Mesothelial cell of epicardium (in vitro differentiated cells): Measurements from ENCODE around the gene MAGI1. TPM values are rescaled to one million over a fixed set of nuclear protein-coding genes. Genes with fewer than 3 reads are reported as not detected.

ENCODE experiments used
- DNase-seq, 2 experiments: peaks; one replicate each; pipeline ENCODE4 v3.0.0; 2021; ENCODE audit warnings: low spot score in 2 of 2; ENCODE audit not compliant: unreplicated experiment in 2 of 2
- H3K27ac Mint-ChIP-seq: 2 replicates; pipeline ENCODE4 v1.8.0; 2021; ENCODE audit warnings: mixed read lengths
- H3K27me3 Mint-ChIP-seq: 2 replicates; pipeline ENCODE4 v1.8.0; 2021; ENCODE audit warnings: low read depth, mixed read lengths
- H3K36me3 Mint-ChIP-seq: 2 replicates; pipeline ENCODE4 v1.8.0; 2021; ENCODE audit warnings: mixed read lengths
- H3K4me1 Mint-ChIP-seq: 2 replicates; pipeline ENCODE4 v1.8.0; 2021; ENCODE audit warnings: mixed read lengths
- H3K4me3 Mint-ChIP-seq: 2 replicates; pipeline ENCODE4 v1.8.0; 2021; ENCODE audit warnings: mild to moderate bottlenecking, moderate library complexity, mixed read lengths
- H3K9me3 Mint-ChIP-seq: 2 replicates; pipeline ENCODE4 v1.8.0; 2021; ENCODE audit warnings: mixed read lengths
- total RNA-seq: library from RNA; stranded (reverse); gene quantifications from 3 replicates; pipeline ENCODE4 v1.2.1, GENCODE V29; 2021
- TF ChIP-seq, protein P1 (sequence below): fragments of 200-600 bp; sonication (generic); IDR thresholded peaks from one replicate; pipeline ENCODE4 v1.5.0; 2021; ENCODE audit warnings: antibody characterized with exemption; ENCODE audit not compliant: unreplicated experiment

The MAGI1 gene
- total RNA-seq, 1 donor from 2014 or later = 65.6 TPM

DNA sequence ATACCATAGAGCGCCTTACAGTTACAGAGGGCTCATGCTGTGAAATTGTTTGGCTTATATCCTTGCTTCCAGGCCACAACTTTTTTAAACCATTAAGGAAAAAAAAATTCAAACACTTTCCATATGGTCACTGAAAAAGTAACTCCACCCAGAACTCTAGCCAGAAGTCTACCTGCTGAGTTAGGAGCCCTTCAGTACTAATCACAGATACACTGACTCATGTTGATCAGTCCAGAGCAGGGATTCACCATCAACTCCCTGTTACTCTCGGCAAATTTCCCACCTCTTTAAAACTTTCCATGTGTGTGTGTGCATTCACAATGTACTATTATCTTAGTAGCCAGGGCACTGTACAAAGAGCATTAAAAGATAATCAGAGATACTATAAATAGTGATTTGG, 372.8 kb downstream of the MAGI1 start:
- no peaks in the 10 kb centered on the region for H3K9me3 Mint-ChIP-seq
- H3K27ac Mint-ChIP-seq = no peak overlapping the region
- no peak for DNase-seq

DNA sequence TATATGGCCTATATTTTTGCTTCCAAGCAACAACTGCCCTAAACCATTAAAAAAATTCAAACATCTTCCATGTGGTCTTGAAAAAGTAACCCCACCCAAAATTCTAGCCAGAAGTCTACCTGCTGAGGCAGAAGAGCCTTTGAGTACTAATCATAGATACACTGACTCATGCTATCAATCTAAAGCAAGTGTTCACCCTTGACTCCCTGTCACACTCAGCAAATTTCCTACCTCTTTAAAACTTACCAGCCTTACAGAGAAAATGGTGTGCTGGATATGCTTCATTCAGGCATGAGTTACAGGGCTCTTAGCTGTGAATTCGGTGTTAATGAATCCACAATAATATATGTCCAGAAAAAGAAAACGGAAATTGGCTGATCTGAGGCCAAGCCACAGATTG, 373.8 kb downstream of the MAGI1 start:
- TF ChIP-seq, protein P1, sequence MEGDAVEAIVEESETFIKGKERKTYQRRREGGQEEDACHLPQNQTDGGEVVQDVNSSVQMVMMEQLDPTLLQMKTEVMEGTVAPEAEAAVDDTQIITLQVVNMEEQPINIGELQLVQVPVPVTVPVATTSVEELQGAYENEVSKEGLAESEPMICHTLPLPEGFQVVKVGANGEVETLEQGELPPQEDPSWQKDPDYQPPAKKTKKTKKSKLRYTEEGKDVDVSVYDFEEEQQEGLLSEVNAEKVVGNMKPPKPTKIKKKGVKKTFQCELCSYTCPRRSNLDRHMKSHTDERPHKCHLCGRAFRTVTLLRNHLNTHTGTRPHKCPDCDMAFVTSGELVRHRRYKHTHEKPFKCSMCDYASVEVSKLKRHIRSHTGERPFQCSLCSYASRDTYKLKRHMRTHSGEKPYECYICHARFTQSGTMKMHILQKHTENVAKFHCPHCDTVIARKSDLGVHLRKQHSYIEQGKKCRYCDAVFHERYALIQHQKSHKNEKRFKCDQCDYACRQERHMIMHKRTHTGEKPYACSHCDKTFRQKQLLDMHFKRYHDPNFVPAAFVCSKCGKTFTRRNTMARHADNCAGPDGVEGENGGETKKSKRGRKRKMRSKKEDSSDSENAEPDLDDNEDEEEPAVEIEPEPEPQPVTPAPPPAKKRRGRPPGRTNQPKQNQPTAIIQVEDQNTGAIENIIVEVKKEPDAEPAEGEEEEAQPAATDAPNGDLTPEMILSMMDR = no peak
- H3K9me3 Mint-ChIP-seq = no peaks in the 10 kb centered on the region
- no peak for DNase-seq
- no peak overlapping the region for H3K27ac Mint-ChIP-seq
- H3K36me3 Mint-ChIP-seq = no peaks in the 10 kb centered on the region
- H3K4me3 Mint-ChIP-seq = no peak overlapping the region
- H3K27me3 Mint-ChIP-seq = no peaks in the 10 kb centered on the region
- H3K4me1 Mint-ChIP-seq = peaks cover 8% of the 10 kb centered on the region

More for the DNA sequence above, 372.8 kb downstream of the MAGI1 start:
- no peaks in the 10 kb centered on the region for H3K36me3 Mint-ChIP-seq
- TF ChIP-seq, protein P1 = no peak
- peaks cover 9% of the 10 kb centered on the region for H3K4me1 Mint-ChIP-seq
- no peak overlapping the region for H3K4me3 Mint-ChIP-seq
- no peaks in the 10 kb centered on the region for H3K27me3 Mint-ChIP-seq

DNA sequence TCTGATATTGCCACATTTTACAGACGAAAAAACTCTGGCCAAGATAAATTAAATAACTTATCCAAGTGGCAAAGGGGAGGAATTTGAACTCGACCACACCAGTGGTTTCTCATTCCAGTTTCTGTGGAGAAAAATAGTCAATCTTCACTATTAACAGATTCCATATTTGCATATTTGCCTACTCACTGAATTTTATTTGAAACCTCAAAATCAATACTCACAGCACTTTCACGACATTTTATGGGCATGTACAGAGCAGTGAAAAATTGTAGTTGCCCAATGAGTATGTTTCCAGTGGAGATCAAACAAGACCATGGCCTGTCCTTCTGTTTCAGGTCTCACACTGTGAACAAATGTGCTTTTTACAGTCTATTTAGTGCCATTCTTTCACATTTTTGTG, 374.3 kb downstream of the MAGI1 start:
- no peak overlapping the region for H3K4me3 Mint-ChIP-seq
- H3K36me3 Mint-ChIP-seq = no peaks in the 10 kb centered on the region
- no peak overlapping the region for H3K27ac Mint-ChIP-seq
- peaks cover 3% of the 10 kb centered on the region for H3K4me1 Mint-ChIP-seq
- TF ChIP-seq, protein P1 = no peak
- H3K27me3 Mint-ChIP-seq = no peaks in the 10 kb centered on the region
- no peak for DNase-seq
- no peaks in the 10 kb centered on the region for H3K9me3 Mint-ChIP-seq

DNA sequence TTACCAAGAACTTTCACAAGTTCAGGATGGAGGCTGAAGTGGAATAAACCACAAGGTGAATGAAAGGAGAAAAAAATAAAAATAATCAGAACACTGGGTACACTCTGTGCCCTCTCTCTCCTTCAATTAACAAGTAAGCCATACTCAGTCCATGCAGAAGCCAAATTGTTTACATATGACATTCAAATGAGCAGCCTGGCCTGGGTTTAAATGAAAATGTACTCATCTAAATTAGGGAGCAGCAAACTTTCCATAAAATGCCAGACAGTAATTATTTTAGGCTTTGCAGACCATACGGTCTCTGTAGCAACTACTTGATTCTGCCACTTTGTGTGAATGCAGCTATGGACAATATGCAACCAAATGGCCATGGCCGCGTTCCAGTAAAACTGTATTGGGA, 376.6 kb downstream of the MAGI1 start:
- no peaks in the 10 kb centered on the region for H3K9me3 Mint-ChIP-seq
- H3K27ac Mint-ChIP-seq = no peak overlapping the region
- DNase-seq = no peak
- H3K4me3 Mint-ChIP-seq = no peak overlapping the region
- TF ChIP-seq, protein P1 = no peak
- no peaks in the 10 kb centered on the region for H3K4me1 Mint-ChIP-seq
- no peaks in the 10 kb centered on the region for H3K36me3 Mint-ChIP-seq
- H3K27me3 Mint-ChIP-seq = no peaks in the 10 kb centered on the region

DNA sequence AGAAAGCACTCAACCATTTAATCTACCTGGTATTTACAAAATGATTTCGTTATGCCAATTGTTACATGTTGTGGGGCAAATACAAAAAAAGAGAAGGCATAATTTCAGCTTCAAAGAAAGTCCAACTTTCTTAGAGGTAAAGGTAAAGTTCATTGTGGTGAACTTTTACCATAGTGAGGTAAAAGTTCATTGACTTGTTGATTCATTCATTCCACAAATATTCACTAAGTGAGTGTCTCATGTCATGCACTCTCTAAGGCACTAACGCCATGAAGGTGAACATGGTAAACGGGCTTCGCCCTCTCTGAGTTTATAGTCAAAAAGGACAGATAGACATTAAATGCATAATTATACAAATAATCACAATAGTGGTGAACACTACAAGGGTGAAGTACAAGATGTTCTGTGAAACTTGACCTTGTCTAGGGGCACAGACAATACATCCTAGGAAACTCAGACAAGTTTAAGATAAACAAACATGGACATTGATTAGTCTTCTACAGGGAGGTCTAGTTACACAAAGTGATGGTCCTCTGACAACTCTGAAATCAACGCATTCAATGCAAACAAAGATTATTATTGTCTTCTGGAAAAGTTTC, 378.6 kb downstream of the MAGI1 start:
- no peak for DNase-seq
- Mint-ChIP-seq H3K4me1 (peaks cover 8% of the 10 kb centered on the region), H3K27ac (no peak overlapping the region), H3K36me3 (no peaks in the 10 kb centered on the region), H3K27me3 (no peaks in the 10 kb centered on the region), H3K4me3 (no peak overlapping the region), H3K9me3 (no peaks in the 10 kb centered on the region)
- TF ChIP-seq, protein P1 = no peak

DNA sequence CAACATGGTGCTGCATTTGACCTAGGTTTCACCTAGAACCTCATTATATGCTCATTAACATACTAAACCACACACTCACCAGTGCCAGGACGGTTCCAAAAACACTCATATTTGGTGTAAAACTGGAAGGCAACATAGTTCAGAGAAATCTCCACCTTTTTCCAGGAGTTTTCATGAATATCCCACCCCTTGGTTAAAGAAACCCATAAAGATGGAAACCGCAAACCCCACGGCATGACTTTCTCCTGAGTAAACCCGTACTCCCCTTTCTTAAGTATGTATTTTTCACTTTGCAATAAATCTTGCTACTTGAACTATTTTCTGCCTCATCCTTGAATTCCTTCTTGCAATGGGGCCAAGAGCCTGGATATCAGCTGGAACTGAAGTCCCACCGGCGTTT, 379.3 kb downstream of the MAGI1 start:
- no peak for DNase-seq
- Mint-ChIP-seq H3K4me1 (peaks cover 15% of the 10 kb centered on the region), H3K27me3 (no peaks in the 10 kb centered on the region), H3K36me3 (no peaks in the 10 kb centered on the region), H3K9me3 (no peaks in the 10 kb centered on the region), H3K4me3 (no peak overlapping the region), H3K27ac (no peak overlapping the region)
- TF ChIP-seq, protein P1 = no peak
